ENCODE data around the gene CLPTM1.
A peak's percentile ranks its signal among the peaks of the same experiment; 100 is the strongest.
"Not testable (repeated sequence)": the region's sequence is repeated elsewhere in the genome, so short reads cannot be mapped to it uniquely, and the experiment has no call there.

Gene CLPTM1

GRCh38 chr19:44942067-44942571, 13.1 kb upstream of the CLPTM1 start, which contains the start of gene APOC4:
TSS of gene APOC4 (plus strand) at chr19:44942237. CDS start at chr19:44942278, 41 bp downstream.
- no peak for DNase-seq (ENCODE audit: low spot score)

GRCh38 chr19:44943801-44944249, 11.4 kb upstream of the CLPTM1 start:
- no peak for DNase-seq (ENCODE audit: low spot score)

- no peak for DNase-seq (ENCODE audit: low spot score)
Measured at GRCh38 chr19:44947041-44947581, 8.1 kb upstream of the CLPTM1 start.

- no peak for DNase-seq (ENCODE audit: low spot score)
Measured at GRCh38 chr19:44948237-44948636, 6.9 kb upstream of the CLPTM1 start.

- DNase-seq (ENCODE audit: low spot score): no peak
Measured at GRCh38 chr19:44948763-44949374, 6.3 kb upstream of the CLPTM1 start.

GRCh38 chr19:44949550-44949949, 5.6 kb upstream of the CLPTM1 start:
- no peak for DNase-seq (ENCODE audit: low spot score)

- peak; percentile 80 for DNase-seq (ENCODE audit: low spot score)
Measured at GRCh38 chr19:44951179-44952159, 3.7 kb upstream of the CLPTM1 start.

- DNase-seq (ENCODE audit: low spot score): no peak
Measured at GRCh38 chr19:44954278-44954648, 917 bp upstream of the CLPTM1 start.

- peak; percentile 41 for DNase-seq (ENCODE audit: low spot score)
Measured at GRCh38 chr19:44955505-44956439, 592 bp downstream of the CLPTM1 start.

- no peak for DNase-seq (ENCODE audit: low spot score)
Measured at GRCh38 chr19:44957526-44957925, 2.3 kb downstream of the CLPTM1 start.

GRCh38 chr19:44958090-44958489, 2.9 kb downstream of the CLPTM1 start:
- DNase-seq (ENCODE audit: low spot score): no peak

GRCh38 chr19:44959691-44960090, 4.5 kb downstream of the CLPTM1 start:
- DNase-seq (ENCODE audit: low spot score): no peak

GRCh38 chr19:44960906-44961728, 5.9 kb downstream of the CLPTM1 start:
- DNase-seq (ENCODE audit: low spot score): no peak

- no peak for DNase-seq (ENCODE audit: low spot score)
Measured at GRCh38 chr19:44961821-44962220, 6.6 kb downstream of the CLPTM1 start.

GRCh38 chr19:44968118-44968517, 12.9 kb downstream of the CLPTM1 start:
- no peak for DNase-seq (ENCODE audit: low spot score)

GRCh38 chr19:44968670-44969069, 13.5 kb downstream of the CLPTM1 start:
- DNase-seq (ENCODE audit: low spot score): no peak

GRCh38 chr19:44969437-44969836, 14.3 kb downstream of the CLPTM1 start:
- no peak for DNase-seq (ENCODE audit: low spot score)

- DNase-seq (ENCODE audit: low spot score): not testable (repeated sequence)
Measured at GRCh38 chr19:44971451-44971850, 16.3 kb downstream of the CLPTM1 start.

GRCh38 chr19:44972802-44973201, 17.6 kb downstream of the CLPTM1 start:
- no peak for DNase-seq (ENCODE audit: low spot score)

- DNase-seq (ENCODE audit: low spot score): no peak
Measured at GRCh38 chr19:44973982-44974735, 19.0 kb downstream of the CLPTM1 start.

All from RKO (cell line).